Psoas muscle (tissue), 8 donors: Measurements from ENCODE around the gene RFX7. TPM values are rescaled to one million over a fixed set of nuclear protein-coding genes. Genes with fewer than 3 reads are reported as not detected.

Experiments used
- ATAC-seq, 4 donors: fragments of 200-7000 bp; cut with Tn5 transposase; one replicate each; pipeline ENCODE4 v1.9.1; 2020; ENCODE audit warnings: moderate library complexity in 3 of 4, mild to moderate bottlenecking in 2 of 4
- DNase-seq, 2 donors: peaks; one replicate each; pipeline ENCODE4 v3.0.0-alpha.2; 2020
- H3K27ac ChIP-seq: fragments of 200-600 bp; one replicate; pipeline ENCODE4 v1.8.0; 2022
- H3K27me3 ChIP-seq, 3 donors: fragments of 200-600 bp in 1 of 3; one replicate each; pipeline versions ENCODE4 v1.6.1 to v1.8.0; 2013 to 2022; ENCODE audit warnings: low read length in 2 of 3, mild to moderate bottlenecking in 2 of 3, moderate library complexity in 1 of 3; ENCODE audit not compliant: insufficient read depth in 3 of 3
- H3K36me3 ChIP-seq, 2 donors: fragments of 200-600 bp in 1 of 2; one replicate each; pipeline versions ENCODE4 v1.6.1 to v1.8.0; 2013 to 2022; ENCODE audit warnings: low read depth in 1 of 2, mild to moderate bottlenecking in 1 of 2, moderate library complexity in 1 of 2; ENCODE audit not compliant: insufficient read depth in 1 of 2
- H3K4me1 ChIP-seq: fragments of 200-600 bp; one replicate; pipeline ENCODE4 v1.8.0; 2022
- H3K4me3 ChIP-seq: fragments of 200-600 bp; one replicate; pipeline ENCODE4 v1.8.0; 2022; ENCODE audit warnings: mild to moderate bottlenecking
- H3K9me3 ChIP-seq: fragments of 200-600 bp; one replicate; pipeline ENCODE4 v1.8.0; 2022
- CTCF ChIP-seq: fragments of 200-600 bp; IDR thresholded peaks from one replicate; pipeline ENCODE4 v1.8.0; 2022; ENCODE audit warnings: antibody characterized with exemption
- WGBS, 3 donors: extraction: QIAGEN DNeasy Blood & Tissue Kit; methylation state at CpG; one replicate each; pipeline versions ENCODE4 v1.1.6 to v1.1.7; 2013; 5-methylcytosine and 5-hydroxymethylcytosine counted together
- intact Hi-C, 2 donors: fragments of 100-400 bp; cut with DNase I; formaldehyde crosslinking; loops; one replicate each; pipeline versions ENCODE4 v1.11.0 to v1.14.2; 2022
- polyA plus RNA-seq, 3 donors: library from polyadenylated mRNA; stranded (reverse); fragments of 200-250 nt; gene quantifications; one replicate each; pipeline ENCODE4 v1.2.3, GENCODE V29; 2013
- total RNA-seq, 4 donors: library from RNA; stranded (reverse); fragmentation: NEBNext Ultra II Directional in 2 of 4; extraction: Animal tissue kit (Norgen Biotek cat#: 25700) in 2 of 4; gene quantifications; one replicate each; pipeline versions ENCODE4 v1.2.1 to v1.2.4, GENCODE V29; 2021 to 2023
- donor health status: healthy with polysubstance abuse.
- donor health status: DM: no; HTN: no; CAD: no; lungs with moderate emphysema.
- donor health status: Bipolar disorder and iron deficiency.
- donor health status: healthy.
- donor health status: DM: yes; HTN: yes; CAD: no.
- donor health status: DM: no; HTN: no; CAD: no.
- donor health status: DM: no; HTN: no; CAD: no.
- donor health status: DM: yes; HTN: yes; CAD: no.

RFX7 gene
- total and polyA plus RNA-seq, 7 donors, result 0.83 to 17.6 (median 11.8) TPM

GRCh38 chr15:56094171-56094570, 149.5 kb downstream of the RFX7 start:
- Histone ChIP-seq H3K4me1 (peaks cover 17% of the 10 kb centered on the region), H3K36me3 (peaks cover 14 to 49% of the 10 kb centered on the region in 2 donors), H3K27ac (no peak overlapping the region), H3K9me3 (no peaks in the 10 kb centered on the region), H3K27me3 (no peaks in the 10 kb centered on the region), H3K4me3 (no peak overlapping the region)
- DNase-seq, result no peak
- no peak for TF ChIP-seq CTCF
- WGBS, 3 donors, result 87 to 97% (median 93%) methylated on average over 5 of the region's 5 CpGs
- no peak for ATAC-seq
- intact Hi-C loops, result loop anchor here in 1 of 2 donors (10.0 kb wide), 1 partner anchor 179 kb away; no protein-coding TSS in a partner anchor

GRCh38 chr15:56088389-56088788, 155.3 kb downstream of the RFX7 start:
- no peaks in the 10 kb centered on the region for H3K9me3 ChIP-seq
- H3K4me1 ChIP-seq, result peaks cover 3% of the 10 kb centered on the region
- TF ChIP-seq CTCF, result no peak
- ATAC-seq (no peak), DNase-seq (no peak)
- H3K27me3 ChIP-seq, result no peaks in the 10 kb centered on the region
- no peak overlapping the region for H3K4me3 ChIP-seq
- H3K36me3 ChIP-seq, result peaks cover 0 to 5% of the 10 kb centered on the region in 2 donors
- H3K27ac ChIP-seq, result no peak overlapping the region
- intact Hi-C loops, result no loop called here

GRCh38 chr15:56086566-56086965, 157.1 kb downstream of the RFX7 start:
- H3K4me3 ChIP-seq, result no peak overlapping the region
- intact Hi-C loops, result no loop called here
- ATAC-seq (no peak), DNase-seq (no peak)
- H3K27me3 ChIP-seq, result no peaks in the 10 kb centered on the region
- H3K36me3 ChIP-seq, result no peaks in the 10 kb centered on the region
- WGBS, 3 donors, result 84 to 86% (median 85%) methylated on average over 1 of the region's 1 CpG
- peaks cover 3% of the 10 kb centered on the region for H3K4me1 ChIP-seq
- no peaks in the 10 kb centered on the region for H3K9me3 ChIP-seq
- TF ChIP-seq CTCF, result no peak
- H3K27ac ChIP-seq, result no peak overlapping the region

- Histone ChIP-seq H3K36me3 (no peaks in the 10 kb centered on the region), H3K4me3 (no peak overlapping the region), H3K27ac (no peak overlapping the region), H3K9me3 (no peaks in the 10 kb centered on the region), H3K27me3 (no peaks in the 10 kb centered on the region), H3K4me1 (no peaks in the 10 kb centered on the region)
- ATAC-seq, result no peak
- 83 to 89% (median 87%) methylated on average over 3 of the region's 3 CpGs for WGBS, 3 donors
- intact Hi-C loops, result no loop called here
- TF ChIP-seq CTCF, result no peak
- no peak for DNase-seq
Measured at GRCh38 chr15:56082263-56082761, 161.4 kb downstream of the RFX7 start.

- Histone ChIP-seq H3K36me3 (no peaks in the 10 kb centered on the region), H3K9me3 (no peaks in the 10 kb centered on the region), H3K4me1 (no peaks in the 10 kb centered on the region), H3K4me3 (no peak overlapping the region), H3K27me3 (no peaks in the 10 kb centered on the region), H3K27ac (no peak overlapping the region)
- no peak for TF ChIP-seq CTCF
- 74 to 82% (median 75%) methylated on average over 5 of the region's 5 CpGs for WGBS, 3 donors
- ATAC-seq, result no peak
- DNase-seq, result no peak
- intact Hi-C loops, result no loop called here
Measured at GRCh38 chr15:56077081-56077480, 166.6 kb downstream of the RFX7 start.
